Immature natural killer cell (primary cell): ENCODE results near the gene SRRM4. TPM values are rescaled to one million over a fixed set of nuclear protein-coding genes. Genes with fewer than 3 reads are reported as not detected.

ENCODE experiments used
- DNase-seq, 3 donors: peaks; one replicate each; pipeline ENCODE4 v3.0.0; 2022; ENCODE audit warnings: mixed read lengths in 1 of 3
- H3K27ac Mint-ChIP-seq, 6 donors: one replicate each; pipeline ENCODE4 v1.8.0; 2020; ENCODE audit warnings: mixed read lengths in 6 of 6, mild to moderate bottlenecking in 5 of 6, inconsistent platforms in 4 of 6, moderate library complexity in 3 of 6
- H3K27me3 Mint-ChIP-seq, 3 donors: one replicate each; pipeline ENCODE4 v1.8.0; 2020 to 2021; ENCODE audit warnings: low read depth in 3 of 3, mild to moderate bottlenecking in 3 of 3, mixed read lengths in 3 of 3, moderate library complexity in 3 of 3, inconsistent platforms in 1 of 3
- H3K36me3 Mint-ChIP-seq, 3 donors: one replicate each; pipeline ENCODE4 v1.8.0; 2020; ENCODE audit warnings: mixed read lengths in 3 of 3, inconsistent platforms in 2 of 3, mild to moderate bottlenecking in 2 of 3
- H3K4me1 Mint-ChIP-seq, 2 donors: one replicate each; pipeline ENCODE4 v1.8.0; 2020; ENCODE audit warnings: inconsistent platforms in 2 of 2, mild to moderate bottlenecking in 2 of 2, mixed read lengths in 2 of 2, moderate library complexity in 1 of 2
- H3K4me3 Mint-ChIP-seq, 5 donors: one replicate each; pipeline ENCODE4 v1.8.0; 2020; ENCODE audit warnings: mild to moderate bottlenecking in 5 of 5, mixed read lengths in 5 of 5, inconsistent platforms in 3 of 5, moderate library complexity in 3 of 5
- H3K9me3 Mint-ChIP-seq, 6 donors: one replicate each; pipeline ENCODE4 v1.8.0; 2020; ENCODE audit warnings: mild to moderate bottlenecking in 6 of 6, mixed read lengths in 6 of 6, inconsistent platforms in 4 of 6, moderate library complexity in 3 of 6
- polyA plus RNA-seq, 3 donors: library from polyadenylated mRNA; unstranded; fragments of 300-500 nt; fragmentation: Illumina TruSeq; gene quantifications; one replicate each; pipeline ENCODE4 v1.2.3, GENCODE V29; 2021

Gene SRRM4, protein sequence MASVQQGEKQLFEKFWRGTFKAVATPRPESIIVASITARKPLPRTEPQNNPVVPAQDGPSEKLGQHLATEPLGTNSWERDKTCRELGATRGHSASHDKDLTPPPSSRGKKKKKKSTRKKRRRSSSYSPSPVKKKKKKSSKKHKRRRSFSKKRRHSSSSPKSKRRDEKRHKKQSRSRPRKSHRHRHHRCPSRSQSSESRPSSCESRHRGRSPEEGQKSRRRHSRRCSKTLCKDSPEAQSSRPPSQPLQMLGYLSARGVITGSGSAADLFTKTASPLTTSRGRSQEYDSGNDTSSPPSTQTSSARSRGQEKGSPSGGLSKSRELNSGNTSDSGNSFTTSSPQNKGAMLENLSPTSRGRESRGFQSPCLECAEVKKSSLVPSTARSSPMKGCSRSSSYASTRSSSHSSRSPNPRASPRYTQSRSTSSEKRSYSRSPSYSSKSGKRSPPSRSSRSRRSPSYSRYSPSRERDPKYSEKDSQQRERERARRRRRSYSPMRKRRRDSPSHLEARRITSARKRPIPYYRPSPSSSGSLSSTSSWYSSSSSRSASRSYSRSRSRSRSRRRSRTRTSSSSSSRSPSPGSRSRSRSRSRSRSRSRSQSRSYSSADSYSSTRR
- polyA plus RNA-seq: not detected

DNA sequence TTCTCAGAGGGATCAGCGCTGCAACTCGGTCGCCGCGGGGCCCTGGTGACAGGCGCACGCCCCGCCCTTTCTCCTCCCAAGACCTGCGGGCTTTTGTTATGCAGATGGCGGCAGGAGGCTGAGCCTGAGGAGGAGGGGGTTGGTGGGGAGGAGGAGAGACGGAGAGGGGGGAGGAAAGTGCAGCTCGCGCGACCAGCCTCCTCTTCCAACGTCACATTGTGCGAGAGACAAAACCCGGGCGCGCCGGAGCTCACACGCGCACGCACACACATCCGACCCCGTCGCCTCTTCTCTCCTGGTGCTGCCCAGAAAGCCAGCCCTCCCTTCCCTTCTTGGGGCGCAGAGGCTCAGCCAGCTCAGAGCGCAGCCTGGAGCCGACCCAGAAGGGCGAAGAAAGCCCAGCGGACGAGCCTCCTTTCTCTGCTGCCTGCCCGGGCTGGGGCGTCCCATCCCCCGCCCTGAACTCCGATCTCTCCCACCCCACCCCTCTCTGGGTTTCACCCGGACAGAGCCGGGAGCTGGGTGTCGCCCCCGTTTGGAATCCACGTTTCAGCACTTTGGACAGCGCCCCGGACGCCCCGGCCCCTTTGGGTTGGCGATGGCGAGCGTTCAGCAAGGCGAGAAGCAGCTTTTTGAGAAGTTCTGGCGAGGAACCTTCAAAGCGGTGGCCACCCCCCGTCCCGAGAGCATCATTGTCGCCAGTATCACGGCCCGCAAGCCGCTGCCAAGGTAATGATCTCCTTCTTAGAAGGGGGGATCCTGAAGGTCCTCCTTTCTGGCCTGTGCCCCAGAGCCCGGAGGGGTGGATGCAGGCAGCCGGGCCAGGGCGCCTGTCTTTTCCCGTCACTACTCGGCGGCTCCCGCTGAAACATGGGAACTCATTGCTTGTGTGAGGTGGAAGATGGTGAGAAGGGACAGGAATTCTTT is at the start of gene SRRM4:
TSS of gene SRRM4 (plus strand) at position 257 of the 927 bp plus-strand sequence. CDS start at position 599, 342 bp downstream.
- DNase-seq: no peak
- peaks cover 12 to 29% (median 17%) of the 10 kb centered on the region in 3 donors for H3K27me3 Mint-ChIP-seq

DNA sequence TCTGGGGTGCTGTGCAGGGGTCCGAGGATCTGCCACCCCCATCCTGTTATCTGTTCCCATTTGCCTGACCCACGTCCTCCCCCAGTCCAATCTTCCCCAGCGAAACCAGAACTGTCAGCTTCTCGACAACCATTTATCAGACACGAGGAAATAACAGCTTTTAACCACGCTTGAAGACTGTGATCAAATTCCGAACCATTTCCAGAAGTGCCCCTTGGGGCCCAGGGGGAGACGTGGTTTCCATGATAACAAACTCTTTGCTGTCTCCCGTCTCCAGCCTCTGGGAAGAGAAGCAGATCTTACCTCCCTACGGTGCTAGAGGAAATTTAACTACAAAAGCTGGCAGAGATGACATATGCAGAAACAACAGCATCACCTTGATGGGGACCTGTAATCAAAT is 35.1 kb upstream of the SRRM4 start:
- peaks cover 0 to 6% (median 1%) of the 10 kb centered on the region in 6 donors for H3K9me3 Mint-ChIP-seq
- no peaks in the 10 kb centered on the region for H3K4me1 Mint-ChIP-seq
- no peak overlapping the region for H3K4me3 Mint-ChIP-seq
- no peak for DNase-seq
- H3K36me3 Mint-ChIP-seq: no peaks in the 10 kb centered on the region
- peaks cover 1 to 8% (median 2%) of the 10 kb centered on the region in 3 donors for H3K27me3 Mint-ChIP-seq
- H3K27ac Mint-ChIP-seq: no peak overlapping the region

More for the DNA sequence above, at the start of gene SRRM4:
- H3K9me3 Mint-ChIP-seq: peaks cover 0 to 9% (median 0%) of the 10 kb centered on the region in 6 donors
- H3K4me3 Mint-ChIP-seq: no peak within 1 kb of the TSS
- H3K27ac Mint-ChIP-seq: no peak within 1 kb of the TSS
- H3K4me1 Mint-ChIP-seq: no peaks in the 10 kb centered on the region
- H3K36me3 Mint-ChIP-seq: no peaks in the 10 kb centered on the region

DNA sequence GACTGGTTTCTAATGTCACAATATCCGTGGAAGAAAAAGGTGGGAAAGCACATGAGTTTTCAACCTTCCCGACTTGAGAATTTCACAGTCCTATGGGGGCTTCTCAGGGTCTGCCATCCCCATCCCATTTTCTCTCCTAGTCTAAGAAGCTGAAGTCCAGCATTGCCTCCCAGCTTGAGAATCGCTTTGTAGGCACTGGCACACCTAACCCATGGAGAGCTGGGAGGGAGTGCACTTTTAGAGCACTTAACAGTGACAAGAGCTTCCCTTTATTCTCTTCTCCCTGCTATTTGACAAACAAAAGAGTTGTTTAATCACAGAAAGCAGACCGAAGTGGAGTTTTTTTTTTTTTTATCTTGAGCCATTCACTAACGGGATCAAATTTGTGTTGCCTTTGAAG is 22.8 kb upstream of the SRRM4 start:
- no peaks in the 10 kb centered on the region for H3K36me3 Mint-ChIP-seq
- H3K27me3 Mint-ChIP-seq: peaks cover 2 to 3% (median 2%) of the 10 kb centered on the region in 3 donors
- H3K27ac Mint-ChIP-seq: no peak overlapping the region
- H3K4me3 Mint-ChIP-seq: no peak overlapping the region
- no peak for DNase-seq
- no peaks in the 10 kb centered on the region for H3K4me1 Mint-ChIP-seq
- H3K9me3 Mint-ChIP-seq: no peaks in the 10 kb centered on the region

DNA sequence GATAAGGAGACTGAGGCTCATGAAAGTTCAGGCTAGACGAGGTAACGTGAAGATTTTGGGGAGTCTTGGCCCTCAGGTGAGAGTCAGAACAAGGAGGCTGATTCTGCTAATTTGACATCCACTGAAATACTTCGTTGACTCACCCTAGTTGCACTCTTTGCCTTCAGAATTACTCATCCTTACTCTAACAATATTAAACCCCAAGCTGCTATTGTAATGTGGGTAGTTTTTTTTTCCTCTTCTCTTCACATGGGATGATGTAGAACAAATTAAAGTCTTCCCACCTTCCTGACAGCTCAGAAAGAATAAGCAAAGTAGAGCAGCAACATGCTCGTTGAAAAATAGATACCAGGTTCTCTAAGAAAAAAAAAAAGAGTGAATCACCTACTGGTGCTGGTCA is 22.0 kb upstream of the SRRM4 start:
- Mint-ChIP-seq H3K9me3 (peaks cover 0 to 1% (median 0%) of the 10 kb centered on the region in 6 donors), H3K4me1 (no peaks in the 10 kb centered on the region), H3K27me3 (peaks cover 2 to 3% (median 3%) of the 10 kb centered on the region in 3 donors), H3K27ac (no peak overlapping the region), H3K4me3 (no peak overlapping the region), H3K36me3 (no peaks in the 10 kb centered on the region)
- no peak for DNase-seq

DNA sequence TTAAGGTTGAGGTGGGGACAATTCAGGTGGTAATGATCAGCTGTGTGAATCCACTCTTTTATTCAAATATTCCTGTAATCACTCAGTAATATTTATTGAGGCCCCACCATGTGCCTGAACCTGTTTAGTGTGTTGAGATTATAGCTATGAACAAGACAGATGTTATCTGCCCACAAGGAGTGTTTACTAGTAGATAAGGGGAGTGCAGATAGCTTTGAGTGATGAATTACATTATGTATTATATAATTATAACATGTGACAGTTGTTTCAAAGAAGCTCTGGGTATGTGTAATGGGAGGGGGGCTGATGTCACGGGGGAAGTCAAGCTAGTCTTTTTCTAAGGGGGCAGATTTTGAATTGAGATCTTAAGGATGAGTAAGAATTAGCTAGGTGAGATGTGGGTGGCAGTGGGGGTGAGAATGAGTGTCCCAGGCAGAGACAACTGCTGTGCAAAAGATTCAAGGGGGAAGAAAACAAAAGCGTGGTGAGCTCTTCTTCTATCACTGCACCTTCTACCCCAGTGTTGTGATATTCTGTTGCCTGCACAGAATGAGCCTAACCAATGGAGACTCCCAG is 21.3 kb upstream of the SRRM4 start:
- H3K27me3 Mint-ChIP-seq: peaks cover 2 to 3% (median 3%) of the 10 kb centered on the region in 3 donors
- no peaks in the 10 kb centered on the region for H3K4me1 Mint-ChIP-seq
- H3K4me3 Mint-ChIP-seq: no peak overlapping the region
- no peaks in the 10 kb centered on the region for H3K36me3 Mint-ChIP-seq
- H3K27ac Mint-ChIP-seq: no peak overlapping the region
- H3K9me3 Mint-ChIP-seq: peaks cover 0 to 5% (median 0%) of the 10 kb centered on the region in 6 donors
- no peak for DNase-seq

DNA sequence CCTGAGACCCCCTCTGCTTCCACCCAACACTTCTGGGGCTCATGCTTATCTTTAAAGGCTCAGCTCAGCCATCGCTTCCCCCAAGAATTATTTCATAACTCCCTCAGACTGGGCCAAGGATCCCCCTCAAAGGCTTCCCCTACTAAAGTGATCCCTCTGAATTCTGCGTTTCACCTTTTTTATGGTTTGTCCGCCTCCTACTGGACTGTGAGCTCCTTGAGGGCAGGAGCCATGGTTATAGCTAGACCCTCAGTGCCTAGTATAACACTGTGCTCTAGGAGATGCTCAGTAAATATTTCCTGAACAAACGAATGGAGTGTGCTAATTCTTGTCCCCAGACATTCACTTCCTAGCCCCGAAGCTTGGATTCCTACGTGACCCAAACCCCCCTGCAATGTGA is 20.5 kb upstream of the SRRM4 start:
- DNase-seq: no peak
- Mint-ChIP-seq H3K27me3 (peaks cover 3 to 7% (median 3%) of the 10 kb centered on the region in 3 donors), H3K36me3 (no peaks in the 10 kb centered on the region), H3K4me3 (no peak overlapping the region), H3K27ac (no peak overlapping the region), H3K4me1 (no peaks in the 10 kb centered on the region), H3K9me3 (peaks cover 0 to 5% (median 0%) of the 10 kb centered on the region in 6 donors)

DNA sequence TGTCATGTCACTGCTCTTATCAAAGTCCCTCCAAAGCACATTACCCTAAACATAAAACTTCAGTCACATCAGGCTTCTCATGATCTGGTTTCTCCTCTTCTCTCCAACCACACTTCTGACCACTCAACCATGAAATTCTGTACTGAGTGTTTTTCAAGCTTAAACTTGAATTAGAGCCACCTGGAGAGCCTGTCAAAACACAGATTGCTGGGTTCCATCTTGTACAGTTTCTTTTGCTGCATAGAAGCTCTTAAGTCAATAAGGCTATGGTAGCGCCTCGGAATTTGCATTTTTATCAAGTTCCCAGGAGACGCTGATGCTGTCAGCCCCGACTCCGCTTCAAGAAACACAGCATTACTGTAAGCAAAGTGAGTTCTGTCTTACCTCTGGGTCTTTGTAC is 16.4 kb upstream of the SRRM4 start:
- Mint-ChIP-seq H3K36me3 (no peaks in the 10 kb centered on the region), H3K9me3 (peaks cover 0 to 7% (median 2%) of the 10 kb centered on the region in 6 donors), H3K27me3 (peaks cover 4 to 7% (median 4%) of the 10 kb centered on the region in 3 donors), H3K4me3 (no peak overlapping the region), H3K27ac (no peak overlapping the region), H3K4me1 (no peaks in the 10 kb centered on the region)
- no peak for DNase-seq

DNA sequence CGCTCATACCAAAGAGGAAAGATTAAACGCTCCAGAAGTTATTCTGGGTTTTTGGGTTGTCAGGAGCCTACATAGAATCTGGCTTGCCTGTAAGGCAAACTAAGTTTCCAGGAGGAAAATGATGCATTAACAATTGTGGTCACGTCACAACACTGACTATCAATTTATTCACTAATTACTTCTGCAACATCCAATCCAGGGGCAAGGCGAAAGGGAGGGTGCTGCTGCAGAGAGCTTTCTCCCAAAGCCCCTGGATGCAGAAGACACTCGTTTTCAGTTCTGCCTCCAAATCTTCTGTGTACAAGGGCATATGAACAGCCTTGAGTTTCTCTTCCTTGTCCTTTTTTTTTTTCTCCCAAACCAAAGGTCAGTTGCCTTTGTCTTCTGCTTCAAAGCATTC is 10.5 kb upstream of the SRRM4 start:
- DNase-seq: no peak
- peaks cover 0 to 9% (median 0%) of the 10 kb centered on the region in 6 donors for H3K9me3 Mint-ChIP-seq
- H3K27ac Mint-ChIP-seq: no peak overlapping the region
- H3K36me3 Mint-ChIP-seq: no peaks in the 10 kb centered on the region
- H3K27me3 Mint-ChIP-seq: peaks cover 0 to 4% (median 2%) of the 10 kb centered on the region in 3 donors
- H3K4me1 Mint-ChIP-seq: no peaks in the 10 kb centered on the region
- no peak overlapping the region for H3K4me3 Mint-ChIP-seq

DNA sequence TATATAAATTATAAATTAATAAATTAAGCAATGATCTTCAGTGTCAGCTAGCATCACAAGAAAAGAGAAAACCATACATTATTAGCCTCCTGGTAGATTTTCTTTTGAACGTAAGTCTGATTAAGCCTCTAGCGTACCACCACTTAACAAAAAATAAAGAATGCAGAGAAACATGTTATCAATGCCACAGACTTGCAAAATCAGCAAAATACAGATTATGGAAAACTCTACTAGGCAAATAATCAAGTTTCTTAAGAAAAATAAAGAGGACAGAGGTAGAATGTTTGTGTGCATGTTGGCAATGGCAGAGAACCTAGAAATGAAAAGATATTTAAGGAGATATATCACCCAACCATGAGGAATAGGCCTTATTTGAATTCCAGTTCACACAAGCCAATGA is 8.4 kb upstream of the SRRM4 start:
- no peaks in the 10 kb centered on the region for H3K36me3 Mint-ChIP-seq
- H3K4me1 Mint-ChIP-seq: no peaks in the 10 kb centered on the region
- H3K9me3 Mint-ChIP-seq: peaks cover 0 to 8% (median 0%) of the 10 kb centered on the region in 6 donors
- peaks cover 0 to 6% (median 0%) of the 10 kb centered on the region in 3 donors for H3K27me3 Mint-ChIP-seq
- no peak overlapping the region for H3K27ac Mint-ChIP-seq
- no peak for DNase-seq
- no peak overlapping the region for H3K4me3 Mint-ChIP-seq

DNA sequence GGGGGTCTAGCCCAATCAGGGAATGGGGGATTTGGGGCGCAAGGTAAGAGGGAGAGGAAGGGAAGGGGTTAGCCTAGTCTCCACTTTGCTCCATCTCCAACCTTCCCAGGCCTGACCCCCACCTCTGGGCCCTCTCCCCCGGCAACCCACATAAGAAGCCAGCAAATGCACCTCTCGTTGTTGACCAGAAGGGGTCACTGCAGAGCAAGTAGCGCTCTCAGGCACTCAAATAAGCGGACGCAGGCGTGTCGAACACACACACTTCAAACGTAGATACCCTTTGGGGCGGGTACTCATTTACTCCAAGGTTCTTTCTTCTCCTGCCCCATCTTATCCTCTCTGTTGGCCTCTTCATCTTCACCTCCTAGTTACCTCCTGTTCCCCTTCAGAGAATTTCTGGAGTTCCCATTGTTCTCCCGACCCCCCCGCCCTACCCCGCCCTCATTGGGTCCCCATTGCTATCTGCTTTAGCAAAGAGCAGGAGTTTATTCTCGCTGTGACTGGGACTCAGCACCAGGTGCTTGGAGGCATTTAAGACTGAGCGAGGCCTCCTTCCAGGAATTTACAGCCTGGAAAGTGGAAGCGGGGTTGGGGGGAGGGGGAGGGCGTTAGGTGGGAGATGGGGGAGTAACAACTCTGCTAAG is 1.5 kb upstream of the SRRM4 start:
- H3K4me3 Mint-ChIP-seq: no peak overlapping the region
- H3K27ac Mint-ChIP-seq: no peak overlapping the region
- H3K27me3 Mint-ChIP-seq: peaks cover 12 to 26% (median 17%) of the 10 kb centered on the region in 3 donors
- no peaks in the 10 kb centered on the region for H3K4me1 Mint-ChIP-seq
- H3K9me3 Mint-ChIP-seq: peaks cover 0 to 9% (median under 1%) of the 10 kb centered on the region in 6 donors
- no peaks in the 10 kb centered on the region for H3K36me3 Mint-ChIP-seq
- no peak for DNase-seq

DNA sequence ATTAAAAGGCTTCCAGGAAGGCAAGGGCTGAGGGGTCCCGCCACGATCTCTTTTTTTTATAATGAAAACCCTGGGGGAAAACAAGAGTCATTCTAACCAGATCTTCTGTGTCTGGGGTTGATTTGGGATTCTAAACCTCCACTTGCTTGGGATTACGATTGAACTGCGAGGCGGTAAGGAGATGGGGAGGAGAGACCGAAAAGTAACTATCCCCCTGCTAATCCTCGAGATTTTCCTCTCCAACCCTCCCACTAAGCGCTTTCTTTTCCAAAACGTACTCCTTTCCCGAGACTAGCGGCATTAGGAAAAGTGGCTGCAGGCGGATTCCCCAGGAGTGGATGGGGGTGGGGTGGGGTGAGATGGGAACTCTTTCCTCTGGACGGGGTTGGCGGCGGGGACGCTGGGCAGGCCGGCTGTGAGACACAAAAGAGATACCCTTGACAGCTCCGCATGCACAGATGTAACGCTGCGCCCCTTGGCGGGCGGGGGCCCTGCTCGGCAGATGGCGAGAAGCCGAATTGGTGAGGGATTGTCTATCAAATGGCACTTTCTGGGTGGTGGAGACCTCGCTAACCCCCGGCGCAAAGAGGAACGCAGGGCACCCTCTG is 830 bp upstream of the SRRM4 start:
- peaks cover 12 to 26% (median 17%) of the 10 kb centered on the region in 3 donors for H3K27me3 Mint-ChIP-seq
- no peak overlapping the region for H3K27ac Mint-ChIP-seq
- H3K36me3 Mint-ChIP-seq: no peaks in the 10 kb centered on the region
- peaks cover 0 to 9% (median 0%) of the 10 kb centered on the region in 6 donors for H3K9me3 Mint-ChIP-seq
- no peak overlapping the region for H3K4me3 Mint-ChIP-seq
- DNase-seq: no peak
- H3K4me1 Mint-ChIP-seq: no peaks in the 10 kb centered on the region

DNA sequence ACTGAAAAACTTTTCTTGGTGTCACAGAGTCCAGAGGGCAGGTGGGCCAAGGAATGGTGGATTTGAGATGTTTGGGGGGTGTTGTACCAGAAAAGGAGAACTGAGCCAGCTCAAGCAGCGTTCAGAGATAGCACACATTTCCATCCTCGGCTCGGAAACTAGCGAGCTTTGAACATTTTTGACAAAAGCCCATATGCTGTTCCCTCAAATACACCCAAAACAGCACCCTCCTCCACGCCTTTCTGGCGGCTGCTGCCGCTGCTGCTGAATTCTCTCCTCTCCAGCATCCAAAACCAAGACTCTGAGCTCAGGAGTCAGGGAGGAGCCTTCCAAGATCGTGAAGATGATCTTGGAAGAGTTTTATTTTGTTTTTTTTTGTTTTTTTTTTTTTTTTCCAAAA is 961 bp downstream of the SRRM4 start:
- H3K4me3 Mint-ChIP-seq: no peak overlapping the region
- no peak overlapping the region for H3K27ac Mint-ChIP-seq
- peaks cover 12 to 29% (median 17%) of the 10 kb centered on the region in 3 donors for H3K27me3 Mint-ChIP-seq
- DNase-seq: no peak
- no peaks in the 10 kb centered on the region for H3K36me3 Mint-ChIP-seq
- no peaks in the 10 kb centered on the region for H3K4me1 Mint-ChIP-seq
- peaks cover 0 to 9% (median 0%) of the 10 kb centered on the region in 6 donors for H3K9me3 Mint-ChIP-seq
